B cell (primary cell): ENCODE data around the gene DNMBP.

Source experiments
- EZH2 ChIP-seq: IDR thresholded peaks from 2 replicates; pipeline ENCODE4 v1.6.1; 2012; ENCODE audit warnings: borderline replicate concordance, low read depth, mild to moderate bottlenecking, moderate library complexity, low read length; ENCODE audit not compliant: insufficient read depth, poor library complexity, severe bottlenecking
- TF ChIP-seq, protein P1 (sequence below): fragments of 200-600 bp; IDR thresholded peaks from one replicate; pipeline ENCODE4 v1.8.0; 2022; ENCODE audit warnings: antibody characterized with exemption, mild to moderate bottlenecking

DNA sequence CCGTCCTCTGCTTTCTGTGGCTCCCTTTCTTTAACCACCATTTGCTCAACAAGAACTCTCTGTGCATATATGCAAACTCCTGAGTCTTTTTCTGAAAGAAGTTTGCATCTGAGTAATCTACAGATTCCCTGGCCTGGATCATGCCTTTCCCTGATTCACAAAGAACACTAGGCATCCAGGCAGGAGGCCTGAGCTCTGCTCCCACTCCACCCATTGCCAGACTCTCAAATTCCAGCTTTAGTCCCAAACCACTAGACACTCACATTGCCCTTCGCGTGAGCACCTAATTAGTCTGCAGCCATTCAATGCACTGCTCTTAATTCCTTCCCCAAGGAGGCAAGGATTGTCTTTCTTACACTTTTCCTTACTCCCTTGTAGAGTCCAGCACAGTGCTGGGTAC, 166.4 kb downstream of the DNMBP start:
- TF ChIP-seq, protein P1, sequence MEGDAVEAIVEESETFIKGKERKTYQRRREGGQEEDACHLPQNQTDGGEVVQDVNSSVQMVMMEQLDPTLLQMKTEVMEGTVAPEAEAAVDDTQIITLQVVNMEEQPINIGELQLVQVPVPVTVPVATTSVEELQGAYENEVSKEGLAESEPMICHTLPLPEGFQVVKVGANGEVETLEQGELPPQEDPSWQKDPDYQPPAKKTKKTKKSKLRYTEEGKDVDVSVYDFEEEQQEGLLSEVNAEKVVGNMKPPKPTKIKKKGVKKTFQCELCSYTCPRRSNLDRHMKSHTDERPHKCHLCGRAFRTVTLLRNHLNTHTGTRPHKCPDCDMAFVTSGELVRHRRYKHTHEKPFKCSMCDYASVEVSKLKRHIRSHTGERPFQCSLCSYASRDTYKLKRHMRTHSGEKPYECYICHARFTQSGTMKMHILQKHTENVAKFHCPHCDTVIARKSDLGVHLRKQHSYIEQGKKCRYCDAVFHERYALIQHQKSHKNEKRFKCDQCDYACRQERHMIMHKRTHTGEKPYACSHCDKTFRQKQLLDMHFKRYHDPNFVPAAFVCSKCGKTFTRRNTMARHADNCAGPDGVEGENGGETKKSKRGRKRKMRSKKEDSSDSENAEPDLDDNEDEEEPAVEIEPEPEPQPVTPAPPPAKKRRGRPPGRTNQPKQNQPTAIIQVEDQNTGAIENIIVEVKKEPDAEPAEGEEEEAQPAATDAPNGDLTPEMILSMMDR: no peak
- TF ChIP-seq EZH2: no peak
